ENCODE data around the gene ASPSCR1. TPM values are rescaled to one million over a fixed set of nuclear protein-coding genes. Genes with fewer than 3 reads are reported as not detected.

The ASPSCR1 gene
- total and polyA plus RNA-seq, 2 of the 13 experiments (the other 11 are each of a cell fraction or from before 2014, with no cell fraction given) = 274 to 314 TPM

DNA sequence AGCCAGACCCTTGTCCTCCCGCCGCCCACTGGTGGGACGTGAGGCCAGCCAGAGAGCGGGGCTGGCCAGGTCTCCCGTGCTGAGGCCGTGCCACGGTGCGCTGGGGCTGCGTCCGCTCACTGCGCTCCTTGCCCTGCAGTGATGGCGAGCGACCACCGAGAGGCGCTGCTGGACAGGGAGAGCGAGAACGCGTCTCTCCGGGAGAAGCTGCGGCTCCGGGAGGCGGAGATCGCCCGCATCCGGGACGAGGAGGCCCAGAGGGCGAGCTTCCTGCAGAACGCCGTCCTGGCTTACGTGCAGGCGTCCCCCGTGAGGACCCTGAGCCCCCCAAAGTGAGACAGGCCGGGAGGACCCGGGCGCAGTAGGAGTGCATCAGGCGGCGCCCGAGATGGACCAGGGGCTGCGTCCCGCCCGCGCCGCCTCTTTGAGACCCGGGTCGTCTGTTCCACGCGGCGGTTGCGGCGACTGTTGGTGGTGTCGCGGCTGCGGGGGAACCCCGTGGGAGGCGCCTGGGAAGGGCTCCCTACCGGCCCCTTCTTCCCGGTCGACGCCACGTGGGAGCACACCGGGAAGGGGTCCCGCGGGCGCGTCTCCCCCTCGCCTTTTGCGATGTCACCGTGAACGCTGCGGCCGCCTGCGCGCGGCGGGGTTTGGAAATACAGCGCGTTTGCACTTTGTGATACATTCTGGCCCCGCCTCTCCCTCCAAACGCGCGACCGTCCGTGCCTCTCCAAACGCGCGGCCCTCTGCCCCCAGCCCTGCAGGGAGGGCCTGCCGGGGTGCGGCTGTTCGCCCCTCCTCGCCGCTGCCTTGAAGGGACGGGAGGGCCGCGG, 53.3 kb downstream of the ASPSCR1 start (continued):
- TF ChIP-seq, protein P1, sequence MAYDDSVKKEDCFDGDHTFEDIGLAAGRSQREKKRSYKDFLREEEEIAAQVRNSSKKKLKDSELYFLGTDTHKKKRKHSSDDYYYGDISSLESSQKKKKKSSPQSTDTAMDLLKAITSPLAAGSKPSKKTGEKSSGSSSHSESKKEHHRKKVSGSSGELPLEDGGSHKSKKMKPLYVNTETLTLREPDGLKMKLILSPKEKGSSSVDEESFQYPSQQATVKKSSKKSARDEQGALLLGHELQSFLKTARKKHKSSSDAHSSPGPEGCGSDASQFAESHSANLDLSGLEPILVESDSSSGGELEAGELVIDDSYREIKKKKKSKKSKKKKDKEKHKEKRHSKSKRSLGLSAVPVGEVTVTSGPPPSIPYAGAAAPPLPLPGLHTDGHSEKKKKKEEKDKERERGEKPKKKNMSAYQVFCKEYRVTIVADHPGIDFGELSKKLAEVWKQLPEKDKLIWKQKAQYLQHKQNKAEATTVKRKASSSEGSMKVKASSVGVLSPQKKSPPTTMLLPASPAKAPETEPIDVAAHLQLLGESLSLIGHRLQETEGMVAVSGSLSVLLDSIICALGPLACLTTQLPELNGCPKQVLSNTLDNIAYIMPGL (CRISPR knock-in tag; IDR thresholded peaks at IDR 0.05; ENCODE audit: borderline replicate concordance in 1 of 2, low read depth in 1 of 2) = peak in 1 of 2 experiments; percentile 38; a peak in 1 of 4 replicates
- TF ChIP-seq RBFOX2 (IDR thresholded peaks at IDR 0.05; ENCODE audit: low read depth, low read length) (peak; percentile 30; the same call in 1 of the 2 replicates), ETV6 (CRISPR knock-in tag; conservative IDR thresholded peaks at IDR 0.05) (no peak), NCOA1 (CRISPR knock-in tag; IDR thresholded peaks at IDR 0.05) (no peak), PTBP1 (IDR thresholded peaks at IDR 0.05; ENCODE audit: low read depth, low read length, poor library complexity, severe bottlenecking) (peak; percentile 72), ZZZ3 (CRISPR knock-in tag; IDR thresholded peaks at IDR 0.05; ENCODE audit: borderline replicate concordance) (0 out of 2 replicates have a peak, but pooled peaks have one; percentile 21), WIZ (CRISPR knock-in tag; IDR thresholded peaks at IDR 0.05) (no peak), KLF6 (CRISPR knock-in tag; IDR thresholded peaks at IDR 0.05) (no peak), POLR2AphosphoS2 (IDR thresholded peaks at IDR 0.05; ENCODE audit: low read depth, low read length) (no peak), CBFB (CRISPR knock-in tag; IDR thresholded peaks at IDR 0.05) (no peak), ZNF816 (CRISPR knock-in tag; IDR thresholded peaks at IDR 0.05; ENCODE audit: borderline replicate concordance) (no peak), ATAD3A (CRISPR knock-in tag; IDR thresholded peaks at IDR 0.05) (0 out of 2 replicates have a peak, but pooled peaks have one; percentile 13), PHF5A (CRISPR knock-in tag; IDR thresholded peaks at IDR 0.05; ENCODE audit: low read depth, unreplicated experiment) (no peak), TAF15 (IDR thresholded peaks at IDR 0.05; ENCODE audit: low read depth, low read length, poor library complexity, severe bottlenecking) (no peak), ZSCAN22 (CRISPR knock-in tag; IDR thresholded peaks at IDR 0.05) (no peak)
- TF ChIP-seq, protein P2, sequence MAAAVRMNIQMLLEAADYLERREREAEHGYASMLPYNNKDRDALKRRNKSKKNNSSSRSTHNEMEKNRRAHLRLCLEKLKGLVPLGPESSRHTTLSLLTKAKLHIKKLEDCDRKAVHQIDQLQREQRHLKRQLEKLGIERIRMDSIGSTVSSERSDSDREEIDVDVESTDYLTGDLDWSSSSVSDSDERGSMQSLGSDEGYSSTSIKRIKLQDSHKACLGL (CRISPR knock-in tag; IDR thresholded peaks at IDR 0.05) = 0 out of 2 replicates have a peak, but pooled peaks have one; percentile 18
- TF ChIP-seq, protein P3, sequence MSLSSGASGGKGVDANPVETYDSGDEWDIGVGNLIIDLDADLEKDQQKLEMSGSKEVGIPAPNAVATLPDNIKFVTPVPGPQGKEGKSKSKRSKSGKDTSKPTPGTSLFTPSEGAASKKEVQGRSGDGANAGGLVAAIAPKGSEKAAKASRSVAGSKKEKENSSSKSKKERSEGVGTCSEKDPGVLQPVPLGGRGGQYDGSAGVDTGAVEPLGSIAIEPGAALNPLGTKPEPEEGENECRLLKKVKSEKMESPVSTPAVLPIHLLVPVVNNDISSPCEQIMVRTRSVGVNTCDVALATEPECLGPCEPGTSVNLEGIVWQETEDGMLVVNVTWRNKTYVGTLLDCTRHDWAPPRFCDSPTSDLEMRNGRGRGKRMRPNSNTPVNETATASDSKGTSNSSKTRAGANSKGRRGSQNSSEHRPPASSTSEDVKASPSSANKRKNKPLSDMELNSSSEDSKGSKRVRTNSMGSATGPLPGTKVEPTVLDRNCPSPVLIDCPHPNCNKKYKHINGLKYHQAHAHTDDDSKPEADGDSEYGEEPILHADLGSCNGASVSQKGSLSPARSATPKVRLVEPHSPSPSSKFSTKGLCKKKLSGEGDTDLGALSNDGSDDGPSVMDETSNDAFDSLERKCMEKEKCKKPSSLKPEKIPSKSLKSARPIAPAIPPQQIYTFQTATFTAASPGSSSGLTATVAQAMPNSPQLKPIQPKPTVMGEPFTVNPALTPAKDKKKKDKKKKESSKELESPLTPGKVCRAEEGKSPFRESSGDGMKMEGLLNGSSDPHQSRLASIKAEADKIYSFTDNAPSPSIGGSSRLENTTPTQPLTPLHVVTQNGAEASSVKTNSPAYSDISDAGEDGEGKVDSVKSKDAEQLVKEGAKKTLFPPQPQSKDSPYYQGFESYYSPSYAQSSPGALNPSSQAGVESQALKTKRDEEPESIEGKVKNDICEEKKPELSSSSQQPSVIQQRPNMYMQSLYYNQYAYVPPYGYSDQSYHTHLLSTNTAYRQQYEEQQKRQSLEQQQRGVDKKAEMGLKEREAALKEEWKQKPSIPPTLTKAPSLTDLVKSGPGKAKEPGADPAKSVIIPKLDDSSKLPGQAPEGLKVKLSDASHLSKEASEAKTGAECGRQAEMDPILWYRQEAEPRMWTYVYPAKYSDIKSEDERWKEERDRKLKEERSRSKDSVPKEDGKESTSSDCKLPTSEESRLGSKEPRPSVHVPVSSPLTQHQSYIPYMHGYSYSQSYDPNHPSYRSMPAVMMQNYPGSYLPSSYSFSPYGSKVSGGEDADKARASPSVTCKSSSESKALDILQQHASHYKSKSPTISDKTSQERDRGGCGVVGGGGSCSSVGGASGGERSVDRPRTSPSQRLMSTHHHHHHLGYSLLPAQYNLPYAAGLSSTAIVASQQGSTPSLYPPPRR (CRISPR knock-in tag; IDR thresholded peaks at IDR 0.05; ENCODE audit: borderline replicate concordance) = no peak
- TF ChIP-seq, protein P4, sequence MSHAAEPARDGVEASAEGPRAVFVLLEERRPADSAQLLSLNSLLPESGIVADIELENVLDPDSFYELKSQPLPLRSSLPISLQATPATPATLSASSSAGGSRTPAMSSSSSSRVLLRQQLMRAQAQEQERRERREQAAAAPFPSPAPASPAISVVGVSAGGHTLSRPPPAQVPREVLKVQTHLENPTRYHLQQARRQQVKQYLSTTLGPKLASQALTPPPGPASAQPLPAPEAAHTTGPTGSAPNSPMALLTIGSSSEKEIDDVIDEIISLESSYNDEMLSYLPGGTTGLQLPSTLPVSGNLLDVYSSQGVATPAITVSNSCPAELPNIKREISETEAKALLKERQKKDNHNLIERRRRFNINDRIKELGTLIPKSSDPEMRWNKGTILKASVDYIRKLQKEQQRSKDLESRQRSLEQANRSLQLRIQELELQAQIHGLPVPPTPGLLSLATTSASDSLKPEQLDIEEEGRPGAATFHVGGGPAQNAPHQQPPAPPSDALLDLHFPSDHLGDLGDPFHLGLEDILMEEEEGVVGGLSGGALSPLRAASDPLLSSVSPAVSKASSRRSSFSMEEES (CRISPR knock-in tag; IDR thresholded peaks at IDR 0.05) = no peak
